H9 (cell line): ENCODE data around the gene TACC2. TPM values are rescaled to one million over a fixed set of nuclear protein-coding genes. Genes with fewer than 3 reads are reported as not detected.

Experiments used
- DNase-seq: peaks from one replicate; pipeline ENCODE4 v3.0.0-alpha.2; 2017
- H2AFZ ChIP-seq: one replicate; pipeline ENCODE4 v1.6.1; 2013; ENCODE audit warnings: mild to moderate bottlenecking, low read length, control low read depth, moderate library complexity
- H2AK5ac ChIP-seq: 2 replicates; pipeline ENCODE4 v1.6.1; 2013; ENCODE audit warnings: low read length, control low read depth, mixed read lengths; ENCODE audit not compliant: insufficient read length
- H2BK120ac ChIP-seq: one replicate; pipeline ENCODE4 v1.6.1; 2013; ENCODE audit warnings: low read depth, mild to moderate bottlenecking, low read length, control low read depth, inconsistent platforms; ENCODE audit not compliant: poor library complexity, severe bottlenecking
- H2BK12ac ChIP-seq: 2 replicates; pipeline ENCODE4 v1.6.1; 2013; ENCODE audit warnings: low read length, control low read depth, mixed read lengths, low read depth; ENCODE audit not compliant: insufficient read length
- H2BK15ac ChIP-seq: 2 replicates; pipeline ENCODE4 v1.6.1; 2013; ENCODE audit warnings: low read depth, low read length, control low read depth
- H2BK20ac ChIP-seq: one replicate; pipeline ENCODE4 v1.6.1; 2013; ENCODE audit warnings: low read depth, mild to moderate bottlenecking, low read length, control low read depth, inconsistent platforms; ENCODE audit not compliant: poor library complexity, severe bottlenecking
- H2BK5ac ChIP-seq: 2 replicates; pipeline ENCODE4 v1.6.1; 2013; ENCODE audit warnings: low read length, control low read depth, mixed read lengths; ENCODE audit not compliant: insufficient read length
- H3K14ac ChIP-seq: 2 replicates; pipeline ENCODE4 v1.6.1; 2013; ENCODE audit warnings: low read length, control low read depth; ENCODE audit not compliant: insufficient read depth
- H3K18ac ChIP-seq: 2 replicates; pipeline ENCODE4 v1.6.1; 2013; ENCODE audit warnings: low read depth, mild to moderate bottlenecking, mixed read lengths, low read length, control low read depth; ENCODE audit not compliant: insufficient read length
- H3K23ac ChIP-seq: 2 replicates; pipeline ENCODE4 v1.6.1; 2013; ENCODE audit warnings: low read length, control low read depth, mixed read lengths, low read depth; ENCODE audit not compliant: insufficient read length
- H3K23me2 ChIP-seq: 2 replicates; pipeline ENCODE4 v1.6.1; 2013; ENCODE audit warnings: low read depth, mild to moderate bottlenecking, mixed read lengths, low read length, control low read depth; ENCODE audit not compliant: insufficient read length, poor library complexity, severe bottlenecking
- H3K27ac ChIP-seq: 2 replicates; pipeline ENCODE4 v1.5.1; 2013; ENCODE audit warnings: low read length, control low read depth, mixed read lengths, low read depth; ENCODE audit not compliant: insufficient read length
- H3K27me3 ChIP-seq: 2 replicates; pipeline ENCODE4 v1.6.1; 2013; ENCODE audit warnings: low read length, control low read depth, inconsistent platforms; ENCODE audit not compliant: insufficient read depth
- H3K4ac ChIP-seq: 2 replicates; pipeline ENCODE4 v1.6.1; 2013; ENCODE audit warnings: low read depth, mild to moderate bottlenecking, control low read depth, inconsistent platforms, low read length, moderate library complexity
- H3K4me1 ChIP-seq: 2 replicates; pipeline ENCODE4 v1.6.1; 2013; ENCODE audit warnings: low read length, control low read depth, inconsistent platforms; ENCODE audit not compliant: insufficient read depth
- H3K4me2 ChIP-seq: 2 replicates; pipeline ENCODE4 v1.6.1; 2013; ENCODE audit warnings: low read length, control low read depth, mixed read lengths; ENCODE audit not compliant: insufficient read length, insufficient read depth
- H3K56ac ChIP-seq: 2 replicates; pipeline ENCODE4 v1.6.1; 2013; ENCODE audit warnings: low read depth, mild to moderate bottlenecking, mixed read lengths, low read length, control low read depth; ENCODE audit not compliant: insufficient read length
- H3K79me1 ChIP-seq: 2 replicates; pipeline ENCODE4 v1.6.1; 2013; ENCODE audit warnings: low read depth, mild to moderate bottlenecking, moderate library complexity, low read length, control low read depth, inconsistent platforms; ENCODE audit not compliant: insufficient read depth, poor library complexity, severe bottlenecking
- H3K79me2 ChIP-seq: 2 replicates; pipeline ENCODE4 v1.6.1; 2013; ENCODE audit warnings: low read length, control low read depth, inconsistent platforms; ENCODE audit not compliant: insufficient read depth
- H3K9ac ChIP-seq: 2 replicates; pipeline ENCODE4 v1.6.1; 2013; ENCODE audit warnings: low read length, control low read depth, mixed read lengths; ENCODE audit not compliant: insufficient read length; ENCODE audit errors: extremely low read depth
- H3K9me3 ChIP-seq: one replicate; pipeline ENCODE4 v1.6.1; 2013; ENCODE audit warnings: low read depth, low read length, inconsistent platforms; ENCODE audit not compliant: control insufficient read depth
- H3T11ph ChIP-seq: one replicate; pipeline ENCODE4 v1.6.1; 2013; ENCODE audit warnings: mild to moderate bottlenecking, low read length, control low read depth, inconsistent platforms
- H4K20me1 ChIP-seq: one replicate; pipeline ENCODE4 v1.6.1; 2013; ENCODE audit not compliant: control insufficient read depth, insufficient read length, insufficient read depth
- H4K5ac ChIP-seq: 2 replicates; pipeline ENCODE4 v1.6.1; 2013; ENCODE audit warnings: low read depth, mild to moderate bottlenecking, mixed read lengths, low read length, control low read depth; ENCODE audit not compliant: insufficient read length
- H4K8ac ChIP-seq: replicated peaks from 2 replicates; pipeline ENCODE4 v1.6.1; 2013; ENCODE audit warnings: low read length, control low read depth, mixed read lengths, low read depth; ENCODE audit not compliant: insufficient read length
- H4K91ac ChIP-seq: 2 replicates; pipeline ENCODE4 v1.6.1; 2013; ENCODE audit warnings: low read depth, mild to moderate bottlenecking, moderate library complexity, mixed read lengths, low read length, control low read depth; ENCODE audit not compliant: insufficient read length
- H3K27ac Mint-ChIP-seq, 3 experiments: 2 replicates in 2 of 3; 3 replicates in 1 of 3; pipeline ENCODE4 v1.8.0; 2020 to 2021; ENCODE audit warnings: mixed read lengths in 3 of 3, mild to moderate bottlenecking in 1 of 3, moderate library complexity in 1 of 3
- H3K27me3 Mint-ChIP-seq: 2 replicates; pipeline ENCODE4 v1.8.0; 2021; ENCODE audit warnings: low read depth, mild to moderate bottlenecking, moderate library complexity, mixed read lengths
- H3K36me3 Mint-ChIP-seq, 3 experiments: 2 replicates in 2 of 3; 3 replicates in 1 of 3; pipeline ENCODE4 v1.8.0; 2020 to 2021; ENCODE audit warnings: low read depth in 3 of 3, mixed read lengths in 3 of 3; ENCODE audit not compliant: insufficient read depth in 1 of 3
- H3K4me1 Mint-ChIP-seq, 2 experiments: 2 replicates each; pipeline ENCODE4 v1.8.0; 2020; ENCODE audit warnings: mixed read lengths in 2 of 2
- H3K4me3 Mint-ChIP-seq, 2 experiments: 2 replicates in 1 of 2; 3 replicates in 1 of 2; pipeline ENCODE4 v1.8.0; 2020 to 2021; ENCODE audit warnings: mild to moderate bottlenecking in 2 of 2, mixed read lengths in 2 of 2, moderate library complexity in 1 of 2
- H3K9me3 Mint-ChIP-seq, 2 experiments: 2 replicates in 1 of 2; 3 replicates in 1 of 2; pipeline ENCODE4 v1.8.0; 2020; ENCODE audit warnings: mild to moderate bottlenecking in 2 of 2, mixed read lengths in 2 of 2, moderate library complexity in 1 of 2
- CTCF ChIP-seq: fragments of 200-600 bp; sonication (generic); conservative IDR thresholded peaks from 3 replicates; pipeline ENCODE4 v1.8.0; 2021; ENCODE audit warnings: antibody characterized with exemption, mild to moderate bottlenecking
- WGBS: extraction: QIAGEN DNeasy Blood & Tissue Kit; methylation state at CpG from one replicate; pipeline ENCODE4 v1.1.7; 2013; ENCODE audit warnings: missing lambda C conversion rate, low lambda C conversion rate, mixed read lengths; ENCODE audit not compliant: insufficient read length; ENCODE audit errors: extremely low coverage; 5-methylcytosine and 5-hydroxymethylcytosine counted together
- total RNA-seq: library from RNA; stranded (reverse); gene quantifications from 2 replicates; pipeline ENCODE4 v1.2.1, GENCODE V29; 2021

Gene TACC2
- total RNA-seq, 1 experiment from 2014 or later: 58.1 TPM

GRCh38 chr10:122142641-122143237 lies 153.8 kb downstream of the TACC2 start:
- H3K4me2 ChIP-seq: no peak overlapping the region
- no peaks in the 10 kb centered on the region for H4K20me1 ChIP-seq
- no peak overlapping the region for H3T11ph ChIP-seq
- H3K4me1 Mint-ChIP-seq: peaks cover 19% of the 10 kb centered on the region in 2 experiments
- no peak overlapping the region for H3K18ac ChIP-seq
- no peak overlapping the region for H2AK5ac ChIP-seq
- H3K4me1 ChIP-seq: peaks cover 3% of the 10 kb centered on the region; the same call in 1 of the 2 replicates
- no peak overlapping the region for H3K9ac ChIP-seq
- no peaks in the 10 kb centered on the region for H3K79me2 ChIP-seq
- H2BK20ac ChIP-seq: no peak overlapping the region
- H4K91ac ChIP-seq: no peak overlapping the region
- no peaks in the 10 kb centered on the region for H3K9me3 ChIP-seq
- H3K9me3 Mint-ChIP-seq: peaks cover 12 to 15% of the 10 kb centered on the region in 2 experiments
- no peak overlapping the region for H3K23ac ChIP-seq
- no peak overlapping the region for H2AFZ ChIP-seq
- H3K23me2 ChIP-seq: no peaks in the 10 kb centered on the region
- no peak overlapping the region for H3K27ac Mint-ChIP-seq
- H4K8ac ChIP-seq: no peak overlapping the region
- peaks cover 31 to 43% (median 40%) of the 10 kb centered on the region in 3 experiments for H3K36me3 Mint-ChIP-seq
- no peak overlapping the region for H4K5ac ChIP-seq
- TF ChIP-seq CTCF: peak; percentile 99
- no peak overlapping the region for H2BK5ac ChIP-seq
- H3K14ac ChIP-seq: no peak overlapping the region
- H3K79me1 ChIP-seq: no peaks in the 10 kb centered on the region
- no peak overlapping the region for H3K27ac ChIP-seq
- no CpG with 5 or more reads among the region's 14 CpGs for WGBS
- no peak overlapping the region for H3K4me3 Mint-ChIP-seq
- no peak overlapping the region for H2BK120ac ChIP-seq
- DNase-seq: peak; percentile 81
- no peak overlapping the region for H3K4ac ChIP-seq
- no peak overlapping the region for H2BK12ac ChIP-seq
- no peaks in the 10 kb centered on the region for H3K27me3 Mint-ChIP-seq
- H2BK15ac ChIP-seq: no peak overlapping the region
- H3K27me3 ChIP-seq: no peaks in the 10 kb centered on the region
- no peak overlapping the region for H3K56ac ChIP-seq
